ENCODE measurements around the gene SLAIN2.
"Not testable (repeated sequence)": the region's sequence is repeated elsewhere in the genome, so short reads cannot be mapped to it uniquely, and the experiment has no call there.

SLAIN2 gene

DNA sequence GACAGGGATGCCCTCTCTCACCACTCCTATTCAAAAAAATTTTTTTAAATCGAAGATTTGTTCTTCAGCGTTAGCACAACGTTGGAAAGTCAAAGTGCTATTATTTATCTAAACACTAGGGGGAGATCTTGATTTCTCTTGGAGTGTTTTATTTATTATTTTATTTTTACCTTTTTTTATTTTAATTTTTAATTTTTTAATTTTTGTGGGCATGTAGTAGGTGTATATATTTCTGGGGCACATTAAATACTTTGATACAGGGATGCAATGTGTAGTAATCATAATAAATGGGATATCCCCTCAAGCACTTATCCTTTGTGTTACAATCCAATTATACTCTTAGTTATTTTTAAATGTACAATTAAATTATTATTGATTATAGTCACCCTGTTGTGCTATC, 104.4 kb downstream of the SLAIN2 start:
- DNase-seq = no peak

- DNase-seq = no peak
Measured at GRCh38 chr4:48446642-48447041, 105.3 kb downstream of the SLAIN2 start.

GRCh38 chr4:48449151-48449550, 107.8 kb downstream of the SLAIN2 start:
- DNase-seq = no peak

DNA sequence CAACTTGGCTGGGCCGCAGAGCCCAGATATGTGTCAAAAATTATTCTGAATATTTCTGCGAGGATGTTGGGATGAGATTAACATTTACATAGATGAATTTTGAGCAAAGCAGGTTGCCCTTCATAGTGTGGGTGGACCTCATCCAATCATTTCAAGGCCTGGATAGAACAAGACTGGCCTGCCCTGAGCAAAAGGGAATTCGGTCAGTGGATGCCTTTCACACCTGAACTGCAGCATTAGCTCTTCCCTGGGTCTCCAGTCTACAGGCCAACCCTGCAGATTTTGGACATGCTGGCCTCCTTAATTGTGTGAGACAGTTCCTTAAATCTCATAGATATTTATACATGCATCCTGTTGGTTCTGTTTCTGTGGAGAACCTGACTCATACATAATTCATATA, 109.4 kb downstream of the SLAIN2 start:
- no peak for DNase-seq

- not testable (repeated sequence) for DNase-seq
Measured at GRCh38 chr4:48451656-48452055, 110.3 kb downstream of the SLAIN2 start.

DNA sequence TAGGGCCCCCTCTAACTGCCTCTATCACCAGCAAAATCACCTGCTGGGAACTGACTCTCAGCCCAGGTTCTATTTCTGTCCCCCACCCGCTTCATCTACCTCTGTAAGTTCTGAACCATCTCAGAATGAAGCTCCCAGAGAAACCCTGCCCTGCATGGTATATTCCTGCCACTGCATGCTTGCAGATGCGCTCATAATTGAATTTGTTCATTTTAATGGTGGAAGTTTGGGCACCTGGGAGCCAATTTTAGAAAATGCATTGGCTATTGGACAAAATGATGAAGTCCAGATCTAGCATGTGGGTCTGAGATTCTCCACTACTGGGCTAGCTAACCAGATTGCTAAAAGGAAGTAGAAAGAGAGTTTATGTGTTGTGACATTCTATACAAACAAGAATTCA, 113.3 kb downstream of the SLAIN2 start:
- no peak for DNase-seq

GRCh38 chr4:48461000-48461399, 119.7 kb downstream of the SLAIN2 start:
- no peak for DNase-seq

DNA sequence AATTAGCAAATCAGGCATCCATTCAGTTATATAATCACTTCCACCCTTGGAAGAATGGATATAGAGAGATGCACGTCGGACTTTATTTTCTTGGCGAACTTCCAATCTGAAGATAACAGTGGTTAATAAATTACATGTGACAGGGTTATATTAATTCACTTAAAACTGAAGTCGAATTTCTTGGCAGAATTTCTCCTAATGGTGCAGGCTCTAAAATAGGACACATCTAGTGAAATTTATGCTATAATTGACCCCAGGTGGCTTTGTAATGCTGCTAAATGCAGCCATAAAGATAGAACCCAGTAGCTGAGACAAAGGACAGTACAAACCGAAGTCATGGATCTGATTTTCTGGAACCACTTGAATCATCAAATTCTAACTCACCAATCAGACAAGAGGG, 121.0 kb downstream of the SLAIN2 start:
- no peak for DNase-seq

- DNase-seq = no peak
Measured at GRCh38 chr4:48467442-48467841, 126.1 kb downstream of the SLAIN2 start.

- no peak for DNase-seq
Measured at GRCh38 chr4:48467891-48468290, 126.6 kb downstream of the SLAIN2 start.

DNA sequence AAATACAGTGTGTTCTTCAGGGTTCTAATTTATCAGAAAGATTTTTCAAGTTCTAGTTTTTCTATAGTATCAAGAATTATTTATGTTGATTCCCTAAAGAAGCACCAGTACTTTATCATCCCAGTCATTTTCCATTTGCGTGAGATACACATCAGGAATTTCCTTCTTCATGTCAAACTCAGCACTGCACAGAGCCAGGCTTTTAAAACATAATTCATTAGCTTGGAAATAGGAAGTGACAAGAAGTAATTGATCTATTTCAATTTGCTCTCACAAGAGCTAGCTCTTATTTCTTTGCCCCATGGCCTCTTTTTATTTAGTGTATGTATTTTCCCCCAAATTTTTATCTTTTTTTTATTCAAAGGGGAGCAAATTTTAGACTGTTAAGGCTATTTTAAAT, 128.8 kb downstream of the SLAIN2 start:
- no peak for DNase-seq

GRCh38 chr4:48470570-48470969, 129.2 kb downstream of the SLAIN2 start:
- DNase-seq = no peak

DNA sequence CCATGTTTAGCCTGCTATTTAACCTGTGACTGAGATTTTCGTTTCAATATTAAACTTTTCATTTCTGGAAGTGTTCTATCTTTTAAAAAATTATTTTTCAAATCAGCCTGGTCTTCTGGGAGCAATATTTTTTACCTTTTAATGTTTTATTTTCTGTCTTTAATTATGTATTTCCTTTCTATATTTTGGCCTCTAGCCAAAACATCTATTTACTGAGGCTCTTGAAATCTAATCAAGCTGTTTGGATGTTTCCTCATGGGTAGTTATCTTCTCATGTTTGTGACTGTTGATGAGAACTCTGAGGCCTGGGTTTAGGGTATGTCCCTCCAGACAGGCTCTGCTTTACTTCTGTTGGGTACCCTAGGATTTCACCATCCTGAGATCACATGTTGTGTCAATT, 131.5 kb downstream of the SLAIN2 start:
- no peak for DNase-seq

GRCh38 chr4:48475770-48476169, 134.4 kb downstream of the SLAIN2 start:
- no peak for DNase-seq

Data from HCEC 1CT (cell line).